Fibroblast of villous mesenchyme (primary cell): ENCODE measurements around the gene CEP55. TPM values are rescaled to one million over a fixed set of nuclear protein-coding genes. Genes with fewer than 3 reads are reported as not detected.
A peak's percentile ranks its signal among the peaks of the same experiment; 100 is the strongest.

Experiments
- DNase-seq: peaks from one replicate; pipeline ENCODE4 v3.0.0-alpha.2; 2010; ENCODE audit warnings: low read depth
- H3K4me3 ChIP-seq: 2 replicates; pipeline ENCODE4 v1.5.1; 2011; ENCODE audit warnings: low read depth, mild to moderate bottlenecking, low read length
- CTCF ChIP-seq: IDR thresholded peaks from 2 replicates; pipeline ENCODE4 v1.5.1; 2012; ENCODE audit warnings: low read depth, mild to moderate bottlenecking, low read length; ENCODE audit not compliant: insufficient read depth
- total RNA-seq: library from RNA; depleted of rRNA; stranded (reverse); fragments of >200 nt; gene quantifications from 2 replicates; pipeline ENCODE4 v1.2.3, GENCODE V29; 2012

CEP55 gene
- total RNA-seq, 1 donor = 35.0 TPM

- peak; percentile 93 for DNase-seq
- TF ChIP-seq CTCF = no peak
- H3K4me3 ChIP-seq = no peak overlapping the region
Measured at GRCh38 chr10:93468461-93469213, 27.8 kb upstream of the CEP55 start.

GRCh38 chr10:93469454-93469853, 27.0 kb upstream of the CEP55 start:
- DNase-seq = no peak
- no peak overlapping the region for H3K4me3 ChIP-seq
- no peak for TF ChIP-seq CTCF

GRCh38 chr10:93471110-93471651, 25.2 kb upstream of the CEP55 start:
- H3K4me3 ChIP-seq = no peak overlapping the region
- no peak for TF ChIP-seq CTCF
- DNase-seq = peak; percentile 95

GRCh38 chr10:93473161-93473560, 23.3 kb upstream of the CEP55 start:
- no peak for TF ChIP-seq CTCF
- DNase-seq = no peak
- H3K4me3 ChIP-seq = no peak overlapping the region

- no peak overlapping the region for H3K4me3 ChIP-seq
- no peak for DNase-seq
- TF ChIP-seq CTCF = no peak
Measured at GRCh38 chr10:93473804-93474472, 22.5 kb upstream of the CEP55 start.

- H3K4me3 ChIP-seq = no peak overlapping the region
- DNase-seq = no peak
- no peak for TF ChIP-seq CTCF
Measured at GRCh38 chr10:93475227-93475626, 21.2 kb upstream of the CEP55 start.
